GM12878 (cell line): ENCODE results near the gene CIRBP. TPM values are rescaled to one million over a fixed set of nuclear protein-coding genes. Genes with fewer than 3 reads are reported as not detected.

Source experiments
- ATAC-seq: fragments of 200-7000 bp; cut with Tn5 transposase; 3 replicates; pipeline ENCODE4 v1.9.1; 2020; ENCODE audit warnings: mild to moderate bottlenecking, moderate library complexity
- BruUV-seq: library from RNA; stranded (reverse); fragments of 400-500 nt; replicated peaks from 2 replicates; lab custom pipeline; 2021; lab: Mats Ljungman, UMichigan
- CTCF ChIA-PET: fragments of 300-600 bp; sonication (Branson Sonifier 250); formaldehyde crosslinking; extraction: SDS; loops from one replicate; lab custom pipeline; 2021; ENCODE audit warnings: inconsistent platforms; lab: Yijun Ruan, JAX
- POLR2A ChIA-PET: fragments of 350-600 bp; formaldehyde crosslinking; extraction: SDS; loops from one replicate; lab custom pipeline; 2021; ENCODE audit warnings: inconsistent platforms; lab: Charles Lee
- RAD21 ChIA-PET: fragments of 300-600 bp; sonication (Branson Sonifier 250); formaldehyde crosslinking; loops from one replicate; lab custom pipeline; 2023; ENCODE audit warnings: antibody characterized with exemption; ENCODE audit not compliant: unreplicated experiment; lab: Charles Lee
- SMC1A ChIA-PET: fragments of 300-600 bp; sonication (Branson Sonifier 250); formaldehyde crosslinking; loops from one replicate; lab custom pipeline; 2023; ENCODE audit not compliant: unreplicated experiment, uncharacterized antibody; lab: Charles Lee
- DNase-seq: peaks from one replicate; pipeline ENCODE4 v3.0.0-alpha.2; 2011; ENCODE audit warnings: low read depth, low spot score
- FAIRE-seq: peaks from 3 replicates; lab custom pipeline; 2011; peaks lifted over from hg19 to GRCh38; lab: Jason Lieb, UNC
- H2AFZ ChIP-seq: 2 replicates; pipeline ENCODE4 v1.6.0; 2011; ENCODE audit warnings: low read depth, low read length, control low read depth; ENCODE audit not compliant: control insufficient read depth
- H3K27ac ChIP-seq: 2 replicates; pipeline ENCODE4 v1.5.1; 2011; ENCODE audit warnings: control low read depth; ENCODE audit not compliant: control insufficient read depth, insufficient read depth
- H3K27me3 ChIP-seq, 2 experiments: replicated peaks in 1 of 2; 2 replicates each; pipeline versions ENCODE4 v1.6.0 to v1.6.1; 2011; ENCODE audit warnings: low read length in 1 of 2; ENCODE audit not compliant: control insufficient read depth in 2 of 2, insufficient read depth in 2 of 2
- H3K36me3 ChIP-seq, 2 experiments: 2 replicates each; pipeline ENCODE4 v1.5.1; 2011; ENCODE audit warnings: low read length in 1 of 2; ENCODE audit not compliant: control insufficient read depth in 2 of 2, insufficient read depth in 2 of 2
- H3K4me1 ChIP-seq: 2 replicates; pipeline ENCODE4 v1.6.1; 2011; ENCODE audit warnings: mild to moderate bottlenecking, low read length, moderate library complexity, mixed read lengths; ENCODE audit not compliant: control insufficient read depth, insufficient read depth
- H3K4me2 ChIP-seq: 2 replicates; pipeline ENCODE4 v1.6.0; 2011; ENCODE audit warnings: control low read depth; ENCODE audit not compliant: control insufficient read depth, insufficient read depth
- H3K4me3 ChIP-seq: fragments of 200-600 bp; sonication (generic); 2 replicates; pipeline ENCODE4 v1.5.1; 2016
- H3K79me2 ChIP-seq: 2 replicates; pipeline ENCODE4 v1.6.0; 2011; ENCODE audit warnings: low read length; ENCODE audit not compliant: control insufficient read depth, insufficient read depth
- H3K9ac ChIP-seq: 2 replicates; pipeline ENCODE4 v1.8.0; 2011; ENCODE audit warnings: low read length, control low read depth, mixed read lengths; ENCODE audit not compliant: control insufficient read depth, insufficient read depth
- H3K9me3 ChIP-seq: replicated peaks from 3 replicates; pipeline ENCODE4 v1.5.1; 2011; ENCODE audit warnings: mild to moderate bottlenecking, low read length; ENCODE audit not compliant: control insufficient read depth, insufficient read depth
- H4K20me1 ChIP-seq: 2 replicates; pipeline ENCODE4 v1.6.0; 2011; ENCODE audit not compliant: control insufficient read depth, insufficient read depth
- RBBP5 ChIP-seq: fragments of 200-600 bp; sonication (generic); conservative IDR thresholded peaks from 2 replicates; pipeline ENCODE4 v1.6.1; 2016
- RFX5 ChIP-seq: IDR thresholded peaks from 2 replicates; pipeline ENCODE4 v1.6.1; 2011; ENCODE audit warnings: low read depth, low read length, improper control_type of control experiment
- ZBED1 ChIP-seq: IDR thresholded peaks from 2 replicates; pipeline ENCODE4 v1.6.1; 2016; ENCODE audit warnings: borderline replicate concordance
- ZBTB4 ChIP-seq: fragments of 450-650 bp; formaldehyde crosslinking; IDR thresholded peaks from 2 replicates; pipeline ENCODE4 v1.4.0; 2022; ENCODE audit warnings: mild to moderate bottlenecking, moderate library complexity
- WGBS: methylation state at CpG from one replicate; pipeline ENCODE4 v1.1.6; 2016; ENCODE audit warnings: low lambda C conversion rate; ENCODE audit not compliant: insufficient replicate concordance, insufficient coverage; ENCODE audit errors: missing lambda C conversion rate; 5-methylcytosine and 5-hydroxymethylcytosine counted together
- in situ Hi-C: fragments of 300-500 bp; cut with MboI; formaldehyde crosslinking; loops from 9 replicates; pipeline ENCODE4 v1.14.3; 2018; ENCODE audit warnings: mixed read lengths
- intact Hi-C: fragments of 100-400 bp; cut with micrococcal nuclease; formaldehyde crosslinking; loops from one replicate; pipeline ENCODE4 v1.14.2; 2022; ENCODE audit not compliant: unreplicated experiment
- polyA plus RNA-seq, 11 experiments: library from polyadenylated mRNA; depleted of rRNA in 4 of 11; unstranded in 6 of 11; stranded (reverse) in 5 of 11; fragments of >200 nt; fragmentation: Nextera tagmentation in 4 of 11; fragmentation: Illumina TruSeq in 1 of 11; extraction: Ambion mirVana in 4 of 11; extraction: Trizol in 1 of 11; gene quantifications; 1 replicate in 1 of 11; 2 replicates in 10 of 11; pipeline versions ENCODE4 v1.2.1 to v1.2.3, GENCODE V29; 2011 to 2016; ENCODE audit warnings: inconsistent platforms in 2 of 11, missing spikeins in 2 of 11, low read depth in 1 of 11
- total RNA-seq, 4 experiments: library from RNA; depleted of rRNA in 3 of 4; stranded (reverse); fragments of >200 nt in 3 of 4; fragmentation: Illumina TruSeq in 1 of 4; extraction: Trizol in 1 of 4; gene quantifications; 2 replicates each; pipeline versions ENCODE4 v1.2.1 to v1.2.3, GENCODE V29; 2013 to 2021

CIRBP gene
- total and polyA plus RNA-seq, 10 of the 15 experiments (the other 5 are each of a cell fraction or from before 2014, with no cell fraction given), result 27.6 to 335 (median 229) TPM

GRCh38 chr19:1299801-1300200, 30.7 kb downstream of the CIRBP start:
- POLR2A ChIA-PET, result no interaction called here
- no peak for FAIRE-seq
- no peaks in the 10 kb centered on the region for H3K4me1 ChIP-seq
- no TSS peak for BruUV-seq
- no peaks in the 10 kb centered on the region for H3K9me3 ChIP-seq
- no peak overlapping the region for H3K4me2 ChIP-seq
- no peaks in the 10 kb centered on the region for H3K27me3 ChIP-seq
- no peak overlapping the region for H3K27ac ChIP-seq
- no peak overlapping the region for H2AFZ ChIP-seq
- no peak for TF ChIP-seq ZBED1
- TF ChIP-seq RBBP5, result no peak
- no peak for TF ChIP-seq ZBTB4 (CRISPR knock-in tag)
- no peak for TF ChIP-seq RFX5
- intact Hi-C loops, result no loop called here
- no peak overlapping the region for H3K9ac ChIP-seq
- no peaks in the 10 kb centered on the region for H4K20me1 ChIP-seq
- no peaks in the 10 kb centered on the region for H3K79me2 ChIP-seq
- RAD21 ChIA-PET, result no interaction called here
- no peaks in the 10 kb centered on the region for H3K36me3 ChIP-seq
- H3K4me3 ChIP-seq, result no peak overlapping the region
- 52% methylated on average over 26 of the region's 34 CpGs for WGBS
- no peak for DNase-seq
- no peak for ATAC-seq
- SMC1A ChIA-PET, result no interaction called here
- CTCF ChIA-PET, result no interaction called here
- in situ Hi-C loops, result no loop called here
